ENCODE data around the gene ANKRD10.

DNA sequence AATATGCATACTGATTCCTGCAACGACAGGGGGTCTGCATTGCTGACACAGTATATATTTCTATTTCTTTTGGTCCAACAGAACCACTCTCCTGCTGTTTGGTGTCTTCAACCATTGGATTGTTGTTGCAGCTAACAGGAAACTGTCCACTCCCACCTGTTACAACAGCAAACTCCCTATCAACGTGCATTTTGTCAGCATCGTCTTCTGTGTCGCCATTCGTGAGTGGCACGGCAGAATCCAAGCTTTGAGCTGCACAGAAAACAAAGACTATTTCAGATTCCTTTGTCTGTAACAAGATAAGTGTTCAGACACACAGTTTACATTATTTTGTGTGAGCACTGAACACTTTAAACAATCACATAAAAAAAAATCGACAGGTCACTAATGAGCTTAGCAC, 31.3 kb downstream of the ANKRD10 start:
- TF ChIP-seq, protein P1, sequence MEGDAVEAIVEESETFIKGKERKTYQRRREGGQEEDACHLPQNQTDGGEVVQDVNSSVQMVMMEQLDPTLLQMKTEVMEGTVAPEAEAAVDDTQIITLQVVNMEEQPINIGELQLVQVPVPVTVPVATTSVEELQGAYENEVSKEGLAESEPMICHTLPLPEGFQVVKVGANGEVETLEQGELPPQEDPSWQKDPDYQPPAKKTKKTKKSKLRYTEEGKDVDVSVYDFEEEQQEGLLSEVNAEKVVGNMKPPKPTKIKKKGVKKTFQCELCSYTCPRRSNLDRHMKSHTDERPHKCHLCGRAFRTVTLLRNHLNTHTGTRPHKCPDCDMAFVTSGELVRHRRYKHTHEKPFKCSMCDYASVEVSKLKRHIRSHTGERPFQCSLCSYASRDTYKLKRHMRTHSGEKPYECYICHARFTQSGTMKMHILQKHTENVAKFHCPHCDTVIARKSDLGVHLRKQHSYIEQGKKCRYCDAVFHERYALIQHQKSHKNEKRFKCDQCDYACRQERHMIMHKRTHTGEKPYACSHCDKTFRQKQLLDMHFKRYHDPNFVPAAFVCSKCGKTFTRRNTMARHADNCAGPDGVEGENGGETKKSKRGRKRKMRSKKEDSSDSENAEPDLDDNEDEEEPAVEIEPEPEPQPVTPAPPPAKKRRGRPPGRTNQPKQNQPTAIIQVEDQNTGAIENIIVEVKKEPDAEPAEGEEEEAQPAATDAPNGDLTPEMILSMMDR (IDR thresholded peaks at IDR 0.05) = no peak
- TF ChIP-seq POLR2A (IDR thresholded peaks at IDR 0.05) = no peak

Measured in Peyer's patch (tissue), 4 donors.